SKM-1 (cell line): ENCODE data around the gene TAF11L9.
"Not testable (repeated sequence)": the region's sequence is repeated elsewhere in the genome, so short reads cannot be mapped to it uniquely, and the experiment has no call there.

Source experiments
- DNase-seq: peaks from one replicate; lab custom pipeline; 2025; ENCODE audit not compliant: unreplicated experiment; lab: John Stamatoyannopoulos, UW

The TAF11L9 gene

DNA sequence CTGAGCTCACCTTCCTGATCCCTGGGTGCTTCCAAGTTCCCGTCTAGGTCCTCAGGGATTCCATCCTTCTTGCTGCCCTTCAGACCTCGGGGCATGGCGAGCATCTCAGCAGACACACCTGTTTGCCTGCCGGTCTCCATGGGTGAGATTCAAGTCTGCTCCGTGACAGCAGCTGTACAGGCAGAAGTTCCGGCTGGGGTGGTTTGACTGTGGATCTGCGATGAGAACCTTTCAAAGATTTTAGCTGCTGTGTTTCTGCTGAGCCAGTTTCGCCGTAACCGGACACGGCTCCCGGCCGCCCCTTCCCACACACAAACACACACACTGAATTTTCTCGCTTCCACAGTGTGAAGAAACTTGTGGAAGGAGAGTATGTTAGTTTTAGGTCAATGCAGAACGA is at the start of gene TAF11L9:
TSS of gene TAF11L9 (minus strand) at position 140 of the 400 bp plus-strand sequence.
- DNase-seq, result not testable (repeated sequence)

DNA sequence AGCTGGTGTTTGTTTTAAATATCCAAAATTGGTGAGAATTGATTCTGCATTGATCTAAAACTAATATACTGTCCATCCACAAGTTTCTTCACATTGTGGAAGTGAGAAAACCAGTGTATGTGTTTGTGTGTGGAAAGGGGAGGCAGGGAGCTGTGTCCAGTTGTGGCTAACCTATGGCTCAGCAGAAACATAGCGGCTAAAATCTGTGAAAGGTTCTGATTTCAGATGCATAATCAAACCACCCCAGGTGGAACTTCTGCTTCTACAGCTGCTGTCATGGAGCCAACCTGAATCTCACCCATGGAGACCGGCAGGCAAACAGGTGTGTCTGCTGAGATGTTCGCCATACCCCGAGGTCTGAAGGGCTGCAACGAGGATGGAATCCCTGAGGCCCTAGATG is 40.0 kb upstream of the TAF11L9 start, which contains the start of gene TAF11L14:
TSS of gene TAF11L14 (plus strand) at position 301 of the 400 bp plus-strand sequence.
- DNase-seq, result no peak

DNA sequence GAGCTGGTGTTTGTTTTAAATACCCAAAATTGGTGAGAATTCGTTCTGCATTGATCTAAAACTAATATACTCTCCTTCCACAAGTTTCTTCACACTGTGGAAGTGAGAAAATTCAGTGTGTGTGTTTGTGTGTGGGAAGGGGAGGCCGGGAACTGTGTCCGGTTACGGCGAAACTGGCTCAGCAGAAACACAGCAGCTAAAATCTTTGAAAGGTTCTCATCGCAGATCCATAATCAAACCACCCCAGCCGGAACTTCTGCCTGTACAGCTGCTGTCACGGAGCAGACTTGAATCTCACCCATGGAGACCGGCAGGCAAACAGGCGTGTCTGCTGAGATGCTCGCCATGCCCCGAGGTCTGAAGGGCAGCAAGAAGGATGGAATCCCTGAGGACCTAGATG is 37.6 kb upstream of the TAF11L9 start, which contains the start of gene TAF11L13:
TSS of gene TAF11L13 (plus strand) at position 301 of the 400 bp plus-strand sequence.
- DNase-seq, result not testable (repeated sequence)

DNA sequence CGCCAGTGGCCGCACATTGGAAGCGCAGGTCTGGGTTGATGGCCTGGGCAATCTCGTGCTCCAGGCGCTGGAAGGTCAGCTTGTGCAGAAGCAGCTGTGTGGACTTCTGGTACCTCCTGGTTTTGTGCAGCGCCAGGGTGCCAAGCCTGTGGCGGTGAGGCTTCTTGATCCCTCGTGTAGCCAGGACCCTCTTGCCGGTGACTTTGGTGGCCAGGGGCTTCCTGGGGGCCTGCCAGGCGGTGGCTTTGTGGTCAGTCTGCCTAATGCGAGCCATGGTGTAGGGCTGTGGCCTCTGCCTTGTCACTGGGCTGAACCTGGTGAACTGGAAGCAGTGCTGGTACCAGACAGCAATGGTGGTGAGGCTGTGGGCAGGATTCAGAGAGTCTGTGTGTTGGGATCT is 31.5 kb upstream of the TAF11L9 start:
- no peak for DNase-seq

DNA sequence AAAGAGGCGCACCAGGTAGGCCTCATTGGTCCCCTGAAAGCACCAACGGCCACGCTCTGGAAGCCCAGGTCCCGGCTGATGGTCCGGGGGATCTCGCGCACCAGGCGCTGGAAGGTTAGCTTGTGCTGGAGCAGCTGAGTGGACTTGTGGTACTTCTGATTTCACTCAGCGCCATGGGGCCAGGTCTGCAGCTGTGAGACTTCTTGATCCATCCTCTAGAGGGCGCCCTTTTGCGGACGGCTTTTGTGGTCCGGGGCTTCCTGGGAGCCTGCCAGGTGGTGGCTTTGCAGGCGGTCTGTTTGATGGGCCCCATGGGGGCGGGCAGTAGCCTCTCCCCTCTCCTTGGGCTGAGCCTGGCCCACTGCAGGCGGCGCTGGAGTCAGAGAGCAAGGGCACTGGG is 26.4 kb upstream of the TAF11L9 start:
- no peak for DNase-seq

DNA sequence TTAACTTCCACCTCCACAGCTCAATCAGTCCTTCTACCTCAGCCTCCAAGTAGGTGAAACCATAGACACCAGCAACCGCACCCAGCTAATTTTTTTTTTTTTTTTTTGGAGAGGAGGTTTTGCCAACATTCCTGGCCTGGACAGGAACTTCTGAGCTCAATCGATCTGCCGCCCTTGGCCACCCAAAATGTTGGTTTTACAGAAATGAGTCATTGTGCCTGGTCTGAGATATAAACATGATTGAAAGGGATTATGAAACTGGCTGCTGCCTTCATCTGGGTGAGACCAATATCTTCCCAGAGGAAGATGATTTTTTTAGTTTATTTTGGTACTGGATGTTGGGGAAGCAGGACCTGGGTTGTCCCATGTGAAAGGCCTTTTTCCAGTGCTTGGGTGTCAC is 25.2 kb upstream of the TAF11L9 start:
- no peak for DNase-seq

DNA sequence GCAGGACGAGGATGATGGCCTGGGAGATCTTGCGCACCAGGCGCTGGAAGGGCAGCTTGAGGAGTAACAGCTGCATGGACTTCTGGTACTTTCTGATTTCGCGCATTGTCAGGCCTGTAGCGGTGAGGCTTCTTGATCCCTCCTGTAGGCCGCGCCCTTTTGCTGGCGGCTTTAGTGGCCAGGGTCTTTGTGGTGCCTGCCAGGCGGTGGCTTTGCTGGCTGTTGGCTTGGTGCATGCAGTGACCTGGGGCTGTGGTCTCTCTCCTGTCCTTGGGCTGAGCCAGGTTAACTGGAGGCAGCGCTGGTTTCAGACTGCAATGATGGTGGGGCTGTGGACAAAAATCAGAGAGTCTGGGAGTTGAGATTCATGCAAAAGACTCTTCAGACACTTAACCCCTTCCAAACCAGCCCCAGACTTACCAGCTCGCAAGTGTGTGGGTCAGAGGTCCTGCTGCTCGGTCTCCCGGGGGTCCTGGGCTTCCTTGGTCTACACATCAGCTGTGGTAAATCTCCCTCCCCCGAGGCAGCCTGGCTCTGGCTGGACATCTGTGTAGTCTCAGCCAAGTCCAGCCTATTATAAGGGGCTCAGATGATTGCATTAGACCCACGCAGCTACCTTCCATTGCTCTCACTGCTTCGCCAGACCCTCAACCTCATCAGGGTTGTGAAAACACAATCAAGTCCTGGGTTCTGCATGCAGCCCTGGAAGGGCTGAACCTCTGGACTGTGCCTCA is 20.8 kb upstream of the TAF11L9 start:
- no peak for DNase-seq

DNA sequence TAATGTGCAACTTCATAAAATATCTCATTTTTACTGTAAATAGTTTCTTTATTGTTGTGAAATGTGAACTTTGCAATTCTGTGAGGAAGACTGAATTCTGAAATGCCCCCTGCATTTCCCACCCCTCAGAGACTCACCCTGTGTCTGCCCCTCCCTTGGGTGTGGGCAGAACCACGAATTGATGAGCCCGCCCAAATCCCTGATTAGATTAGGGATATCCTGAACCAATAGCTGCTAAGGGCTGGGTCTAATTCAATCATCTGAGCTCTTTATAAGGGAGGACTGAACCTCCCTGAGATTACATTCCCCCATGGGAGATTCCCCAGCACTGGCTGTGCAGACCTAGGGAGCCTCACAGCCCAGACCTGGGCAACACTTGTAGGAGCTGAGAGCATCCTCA is 15.9 kb upstream of the TAF11L9 start, which contains the start of gene TAF11L12:
TSS of gene TAF11L12 (plus strand) at position 301 of the 400 bp plus-strand sequence.
- DNase-seq, result not testable (repeated sequence)

DNA sequence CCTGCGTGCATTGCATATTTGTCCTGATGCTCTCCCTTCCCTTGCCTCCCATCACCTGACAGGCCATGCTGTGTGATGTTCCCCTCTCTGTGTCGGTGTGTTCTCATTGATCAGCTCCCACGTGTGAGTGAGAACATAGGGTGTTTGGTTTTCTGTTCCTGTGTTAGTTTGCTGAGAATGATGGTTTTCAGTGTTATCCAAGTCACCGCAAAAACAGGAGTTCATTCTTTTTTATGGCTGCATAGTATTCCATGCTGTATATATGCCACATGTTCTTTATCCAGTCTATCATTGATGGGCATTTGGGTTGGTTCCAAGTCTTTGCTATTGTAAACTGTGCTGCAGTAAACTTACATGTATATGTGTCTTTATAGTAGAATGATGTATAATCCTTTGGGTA is 13.3 kb upstream of the TAF11L9 start:
- not testable (repeated sequence) for DNase-seq

DNA sequence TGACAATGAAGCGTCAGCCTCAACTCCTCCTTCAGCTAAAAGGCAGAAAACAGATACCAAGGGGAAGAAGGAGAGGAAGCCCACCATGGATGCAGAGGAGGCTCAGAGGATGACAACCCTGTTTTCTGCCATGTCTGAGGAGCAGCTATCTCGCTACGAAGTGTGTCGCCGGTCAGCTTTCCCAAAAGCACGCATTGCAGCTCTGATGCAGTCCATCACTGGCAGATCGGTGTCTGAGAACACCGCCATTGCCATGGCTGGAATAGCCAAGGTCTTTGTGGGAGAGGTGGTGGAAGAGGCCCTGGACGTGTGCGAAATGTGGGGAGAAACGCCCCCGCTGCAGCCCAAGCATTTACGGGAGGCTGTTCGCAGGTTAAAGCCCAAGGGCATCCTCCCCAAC is 10.8 kb upstream of the TAF11L9 start:
- no peak for DNase-seq

DNA sequence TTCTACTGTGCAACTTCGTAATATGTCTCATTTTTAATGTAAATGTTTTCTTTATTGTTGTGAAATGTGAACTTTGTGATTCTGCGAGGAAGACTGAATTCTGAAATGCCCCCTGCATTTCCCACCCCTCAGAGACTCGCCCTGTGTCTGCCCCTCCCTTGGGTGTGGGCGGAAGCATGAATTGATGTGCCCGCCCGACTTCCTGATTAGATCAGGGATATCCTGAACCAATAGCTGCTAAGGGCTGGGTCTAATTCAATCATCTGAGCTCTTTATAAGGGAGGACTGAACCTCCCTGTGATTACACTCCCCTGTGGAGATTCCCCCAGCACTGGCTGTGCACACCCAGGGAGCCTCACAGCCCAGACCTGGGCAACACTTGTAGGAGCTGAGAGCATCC is 9.7 kb upstream of the TAF11L9 start, which contains the start of gene TAF11L11:
TSS of gene TAF11L11 (plus strand) at position 304 of the 400 bp plus-strand sequence.
- DNase-seq, result not testable (repeated sequence)

DNA sequence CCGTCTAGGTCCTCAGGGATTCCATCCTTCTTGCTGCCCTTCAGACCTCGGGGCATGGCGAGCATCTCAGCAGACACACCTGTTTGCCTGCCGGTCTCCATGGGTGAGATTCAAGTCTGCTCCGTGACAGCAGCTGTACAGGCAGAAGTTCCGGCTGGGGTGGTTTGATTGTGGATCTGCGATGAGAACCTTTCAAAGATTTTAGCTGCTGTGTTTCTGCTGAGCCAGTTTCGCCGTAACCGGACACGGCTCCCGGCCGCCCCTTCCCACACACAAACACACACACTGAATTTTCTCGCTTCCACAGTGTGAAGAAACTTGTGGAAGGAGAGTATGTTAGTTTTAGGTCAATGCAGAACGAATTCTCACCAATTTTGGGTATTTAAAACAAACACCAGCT is 3.5 kb upstream of the TAF11L9 start, which contains the start of gene TAF11L10:
TSS of gene TAF11L10 (minus strand) at position 101 of the 400 bp plus-strand sequence.
- not testable (repeated sequence) for DNase-seq

DNA sequence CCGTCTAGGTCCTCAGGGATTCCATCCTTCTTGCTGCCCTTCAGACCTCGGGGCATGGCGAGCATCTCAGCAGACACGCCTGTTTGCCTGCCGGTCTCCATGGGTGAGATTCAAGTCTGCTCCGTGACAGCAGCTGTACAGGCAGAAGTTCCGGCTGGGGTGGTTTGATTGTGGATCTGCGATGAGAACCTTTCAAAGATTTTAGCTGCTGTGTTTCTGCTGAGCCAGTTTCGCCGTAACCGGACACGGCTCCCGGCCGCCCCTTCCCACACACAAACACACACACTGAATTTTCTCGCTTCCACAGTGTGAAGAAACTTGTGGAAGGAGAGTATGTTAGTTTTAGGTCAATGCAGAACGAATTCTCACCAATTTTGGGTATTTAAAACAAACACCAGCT is 3.3 kb downstream of the TAF11L9 start, which contains the start of gene TAF11L8:
TSS of gene TAF11L8 (minus strand) at position 101 of the 400 bp plus-strand sequence.
- not testable (repeated sequence) for DNase-seq

DNA sequence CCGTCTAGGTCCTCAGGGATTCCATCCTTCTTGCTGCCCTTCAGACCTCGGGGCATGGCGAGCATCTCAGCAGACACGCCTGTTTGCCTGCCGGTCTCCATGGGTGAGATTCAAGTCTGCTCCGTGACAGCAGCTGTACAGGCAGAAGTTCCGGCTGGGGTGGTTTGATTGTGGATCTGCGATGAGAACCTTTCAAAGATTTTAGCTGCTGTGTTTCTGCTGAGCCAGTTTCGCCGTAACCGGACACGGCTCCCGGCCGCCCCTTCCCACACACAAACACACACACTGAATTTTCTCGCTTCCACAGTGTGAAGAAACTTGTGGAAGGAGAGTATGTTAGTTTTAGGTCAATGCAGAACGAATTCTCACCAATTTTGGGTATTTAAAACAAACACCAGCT is 8.5 kb downstream of the TAF11L9 start, which contains the start of gene TAF11L7:
TSS of gene TAF11L7 (minus strand) at position 101 of the 400 bp plus-strand sequence.
- not testable (repeated sequence) for DNase-seq
